SKM-1 treated with dmso at 0.1 percent for 144 hours (cell line): ENCODE data around the gene ALDH1A1.

Experiments
- DNase-seq: peaks from one replicate; lab custom pipeline; 2025; ENCODE audit not compliant: unreplicated experiment; lab: John Stamatoyannopoulos, UW

ALDH1A1 gene

GRCh38 chr9:72858089-72858912 is 94.6 kb downstream of the ALDH1A1 start:
- no peak for DNase-seq

DNA sequence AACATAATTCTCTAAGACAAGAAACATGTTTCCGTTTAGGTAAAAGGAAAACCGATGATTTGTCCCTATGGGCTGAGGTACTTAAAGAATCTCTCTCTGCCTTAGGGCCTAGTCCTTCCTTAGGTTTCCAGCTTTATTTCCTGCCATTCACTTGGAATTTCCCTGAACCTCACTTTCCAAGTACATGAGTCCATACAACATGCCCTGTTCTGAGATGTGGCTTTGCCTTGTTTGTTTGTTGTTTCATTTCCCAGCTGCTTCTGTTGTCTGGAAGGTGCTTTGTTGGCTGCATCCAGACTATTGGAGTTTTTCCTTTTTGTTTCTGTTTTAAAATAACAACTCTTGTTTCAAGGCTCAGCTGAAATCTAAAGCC is 95.2 kb downstream of the ALDH1A1 start:
- no peak for DNase-seq

- no peak for DNase-seq
Measured at GRCh38 chr9:72856972-72857623, 95.8 kb downstream of the ALDH1A1 start.

DNA sequence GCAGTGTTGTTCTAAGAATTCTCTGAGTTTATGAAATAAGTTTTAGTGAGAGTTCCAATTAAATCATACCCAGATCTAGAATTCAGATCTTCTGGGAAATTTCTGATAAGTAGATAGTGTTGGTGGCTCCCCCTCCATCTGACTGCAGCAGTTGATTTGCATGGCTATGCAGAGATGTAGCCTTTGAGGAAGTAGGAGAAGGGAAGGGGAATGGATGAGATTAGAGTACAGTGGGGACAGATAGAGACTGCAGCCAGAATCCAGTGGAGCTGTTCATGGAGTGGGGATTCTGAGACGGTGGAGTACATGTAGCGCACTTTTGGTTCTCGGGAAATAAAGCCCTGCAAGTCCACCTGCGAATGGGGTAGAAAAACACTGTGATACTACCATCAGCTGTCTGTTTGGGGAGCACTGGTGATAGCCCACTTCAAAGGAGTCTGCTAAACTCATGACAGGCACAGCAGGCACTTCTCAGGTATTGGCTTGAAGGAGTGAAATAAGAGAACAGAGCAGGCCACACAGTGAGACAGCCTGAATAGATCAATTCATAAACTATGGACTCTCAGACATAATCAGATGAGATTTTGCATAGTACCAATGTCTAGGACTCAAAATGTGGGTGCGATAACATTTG is 96.8 kb downstream of the ALDH1A1 start:
- DNase-seq = no peak

DNA sequence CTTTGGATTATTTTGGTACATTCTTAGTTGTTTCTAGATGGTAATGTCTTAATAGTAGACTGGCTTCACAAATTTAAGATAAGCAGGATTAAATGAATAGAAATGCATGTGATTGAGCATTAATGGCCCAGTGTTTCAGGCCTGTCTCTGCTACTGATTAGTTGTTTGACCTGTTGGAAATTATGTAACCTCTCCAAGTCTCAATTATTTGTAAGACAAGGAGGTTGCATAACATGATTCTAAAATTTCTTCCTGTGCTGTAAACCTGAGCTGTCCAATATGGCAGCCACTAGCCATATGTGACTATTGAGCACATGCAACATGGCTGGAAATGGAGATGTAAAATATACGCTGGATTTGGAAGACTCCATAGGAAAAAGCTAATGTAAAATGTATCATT is 97.5 kb downstream of the ALDH1A1 start:
- no peak for DNase-seq
